Sigmoid colon (tissue), 7 donors: ENCODE measurements around the gene TECR. TPM values are rescaled to one million over a fixed set of nuclear protein-coding genes. Genes with fewer than 3 reads are reported as not detected.

Experiments used
- DNase-seq: peaks from one replicate; pipeline ENCODE4 v3.0.0-alpha.2; 2019
- H3K27ac ChIP-seq, 4 donors: fragments of 200-600 bp; sonication (generic); one replicate each; pipeline ENCODE4 v1.5.1; 2016 to 2019; ENCODE audit warnings: mild to moderate bottlenecking in 1 of 4
- H3K27me3 ChIP-seq, 3 donors: fragments of 200-600 bp; sonication (generic); one replicate each; pipeline ENCODE4 v1.5.1; 2019; ENCODE audit warnings: mild to moderate bottlenecking in 1 of 3
- H3K36me3 ChIP-seq, 4 donors: fragments of 200-600 bp; sonication (generic); one replicate each; pipeline ENCODE4 v1.5.1; 2016 to 2019
- H3K4me1 ChIP-seq, 4 donors: fragments of 200-600 bp; sonication (generic); one replicate each; pipeline ENCODE4 v1.5.1; 2017 to 2019
- H3K4me3 ChIP-seq, 4 donors: fragments of 200-600 bp; sonication (generic); one replicate each; pipeline ENCODE4 v1.5.1; 2017 to 2019; ENCODE audit warnings: mild to moderate bottlenecking in 2 of 4, moderate library complexity in 1 of 4
- H3K9me3 ChIP-seq, 4 donors: fragments of 200-600 bp in 3 of 4; sonication (generic) in 3 of 4; one replicate each; pipeline versions ENCODE4 v1.5.1 to v1.6.1; 2013 to 2019
- CTCF ChIP-seq, 4 experiments: fragments of 450-650 bp in 3 of 4; fragments of 200-600 bp in 1 of 4; IDR thresholded peaks; one replicate each; pipeline ENCODE4 v1.5.1; 2016 to 2019; ENCODE audit warnings: antibody characterized with exemption in 4 of 4, mild to moderate bottlenecking in 3 of 4, moderate library complexity in 2 of 4
- EP300 ChIP-seq, 4 donors: sonication (generic); formaldehyde crosslinking; IDR thresholded peaks; one replicate each; pipeline ENCODE4 v1.6.1; 2017; ENCODE audit warnings: antibody characterized with exemption in 4 of 4
- POLR2A ChIP-seq, 2 donors: fragments of 450-650 bp; IDR thresholded peaks; one replicate each; pipeline ENCODE4 v1.6.1; 2016; ENCODE audit warnings: antibody characterized with exemption in 2 of 2, mild to moderate bottlenecking in 2 of 2, moderate library complexity in 2 of 2
- POLR2AphosphoS5 ChIP-seq, 4 donors: sonication (generic); formaldehyde crosslinking; IDR thresholded peaks; one replicate each; pipeline ENCODE4 v1.6.1; 2017; ENCODE audit warnings: antibody characterized with exemption in 4 of 4
- WGBS, 2 donors: extraction: QIAGEN DNeasy Blood & Tissue Kit; methylation state at CpG; one replicate each; pipeline ENCODE4 v1.1.7; 2013; 5-methylcytosine and 5-hydroxymethylcytosine counted together
- intact Hi-C: fragments of 100-400 bp; cut with DNase I; formaldehyde crosslinking; loops from one replicate; pipeline ENCODE4 v1.15.1; 2023
- polyA plus RNA-seq, 3 donors: library from polyadenylated mRNA; stranded (reverse); fragments of 200-250 nt; gene quantifications; one replicate each; pipeline ENCODE4 v1.2.3, GENCODE V29; 2013
- total RNA-seq, 4 donors: library from RNA; depleted of rRNA; stranded (reverse); fragments of >200 nt; gene quantifications; one replicate each; pipeline ENCODE4 v1.1.0, GENCODE V29; 2016
- donor health status: healthy with polysubstance abuse.
- donor health status: Bipolar disorder and iron deficiency.
- donor health status: healthy.

The TECR gene
- total and polyA plus RNA-seq, 7 donors = 20.6 to 139 (median 32.4) TPM

GRCh38 chr19:14515501-14516047 lies 13.8 kb upstream of the TECR start:
- Histone ChIP-seq H3K27me3 (no peaks in the 10 kb centered on the region), H3K4me3 (peak overlapping the region in 1 of 4 donors; percentile 93), H3K9me3 (no peaks in the 10 kb centered on the region), H3K27ac (peak overlapping the region in 2 of 4 donors; percentile 99 to 100), H3K4me1 (peaks cover 0 to 42% (median 36%) of the 10 kb centered on the region in 4 donors), H3K36me3 (peaks cover 17 to 32% (median 29%) of the 10 kb centered on the region in 4 donors)
- DNase-seq = no peak
- intact Hi-C loops = no loop called here
- TF ChIP-seq EP300 (IDR thresholded peaks at IDR 0.05) = no peak
- no peak for TF ChIP-seq POLR2AphosphoS5 (IDR thresholded peaks at IDR 0.05)
- no peak for TF ChIP-seq CTCF (IDR thresholded peaks at IDR 0.05)
- no peak for TF ChIP-seq POLR2A (IDR thresholded peaks at IDR 0.05)
- WGBS, 2 donors = 64 to 84% methylated on average over 8 of the region's 8 CpGs

GRCh38 chr19:14516048-14516534 lies 13.3 kb upstream of the TECR start:
- Histone ChIP-seq H3K4me3 (peak overlapping the region; percentile 93 to 98 (median 96)), H3K27me3 (no peaks in the 10 kb centered on the region), H3K4me1 (peaks cover 0 to 42% (median 35%) of the 10 kb centered on the region in 4 donors), H3K9me3 (no peaks in the 10 kb centered on the region), H3K36me3 (peaks cover 17 to 32% (median 29%) of the 10 kb centered on the region in 4 donors), H3K27ac (peak overlapping the region in 3 of 4 donors; percentile 99 to 100 (median 100))
- intact Hi-C loops = no loop called here
- 35 to 70% methylated on average over 15 of the region's 15 CpGs for WGBS, 2 donors
- DNase-seq = no peak
- no peak for TF ChIP-seq CTCF (IDR thresholded peaks at IDR 0.05)
- no peak for TF ChIP-seq EP300 (IDR thresholded peaks at IDR 0.05)
- TF ChIP-seq POLR2AphosphoS5 (IDR thresholded peaks at IDR 0.05) = no peak
- no peak for TF ChIP-seq POLR2A (IDR thresholded peaks at IDR 0.05)

- intact Hi-C loops = no loop called here
- peaks cover 17 to 32% (median 29%) of the 10 kb centered on the region in 4 donors for H3K36me3 ChIP-seq
- no peaks in the 10 kb centered on the region for H3K27me3 ChIP-seq
- H3K27ac ChIP-seq = peak overlapping the region; percentile 99 to 100 (median 100)
- TF ChIP-seq EP300 (IDR thresholded peaks at IDR 0.05) (no peak), CTCF (IDR thresholded peaks at IDR 0.05) (no peak), POLR2AphosphoS5 (IDR thresholded peaks at IDR 0.05) (no peak), POLR2A (IDR thresholded peaks at IDR 0.05) (no peak)
- no peak for DNase-seq
- H3K4me3 ChIP-seq = peak overlapping the region; percentile 93 to 98 (median 96)
- H3K9me3 ChIP-seq = no peaks in the 10 kb centered on the region
- H3K4me1 ChIP-seq = peaks cover 0 to 42% (median 32%) of the 10 kb centered on the region in 4 donors
- 4 to 26% methylated on average over 22 of the region's 22 CpGs for WGBS, 2 donors
These were observed 12.5 kb upstream of the TECR start for GRCh38 chr19:14516746-14517438.

- Histone ChIP-seq H3K36me3 (peaks cover 17 to 32% (median 29%) of the 10 kb centered on the region in 4 donors), H3K9me3 (no peaks in the 10 kb centered on the region), H3K4me3 (peak overlapping the region; percentile 93 to 98 (median 96)), H3K27ac (peak overlapping the region; percentile 99 to 100 (median 100)), H3K4me1 (peaks cover 0 to 42% (median 32%) of the 10 kb centered on the region in 4 donors), H3K27me3 (no peaks in the 10 kb centered on the region)
- TF ChIP-seq POLR2A (IDR thresholded peaks at IDR 0.05) = no peak
- TF ChIP-seq EP300 (IDR thresholded peaks at IDR 0.05) = no peak
- no peak for TF ChIP-seq POLR2AphosphoS5 (IDR thresholded peaks at IDR 0.05)
- TF ChIP-seq CTCF (IDR thresholded peaks at IDR 0.05) = no peak
- WGBS, 2 donors = 1% methylated on average over 32 of the region's 32 CpGs
- no peak for DNase-seq
- intact Hi-C loops = no loop called here
These were observed 12.0 kb upstream of the TECR start for GRCh38 chr19:14517446-14517839.
